Measurements from ENCODE around the gene MORC2.

MORC2 gene

GRCh38 chr22:30890686-30891442, 77.7 kb downstream of the MORC2 start:
- Histone ChIP-seq H3K36me3 (ENCODE audit: control insufficient read depth in 1 of 2, insufficient read depth in 2 of 2, low read length in 2 of 2) (peaks cover 4 to 23% of the 10 kb centered on the region in 2 donors), H3K9ac (ENCODE audit: low read depth in 1 of 2, low read length in 2 of 2) (no peak overlapping the region), H3K4me3 (ENCODE audit: low read depth in 1 of 2, low read length in 2 of 2) (no peak overlapping the region)

GRCh38 chr22:30889996-30890480, 78.5 kb downstream of the MORC2 start:
- Histone ChIP-seq H3K4me3 (ENCODE audit: low read depth in 1 of 2, low read length in 2 of 2) (no peak overlapping the region), H3K4me1 (ENCODE audit: control insufficient read depth in 1 of 2, insufficient read depth in 2 of 2, low read length in 2 of 2) (no peaks in the 10 kb centered on the region), H3K9me3 (ENCODE audit: control insufficient read depth in 1 of 2, low read length in 2 of 2) (no peaks in the 10 kb centered on the region), H3K36me3 (ENCODE audit: control insufficient read depth in 1 of 2, insufficient read depth in 2 of 2, low read length in 2 of 2) (peaks cover 4 to 23% of the 10 kb centered on the region in 2 donors), H3K9ac (ENCODE audit: low read depth in 1 of 2, low read length in 2 of 2) (no peak overlapping the region), H3K27me3 (ENCODE audit: control insufficient read depth in 1 of 2, insufficient read depth in 2 of 2, low read length in 2 of 2) (no peaks in the 10 kb centered on the region), H3K27ac (ENCODE audit: low read depth, low read length) (no peak overlapping the region)

More at GRCh38 chr22:30890686-30891442, 77.7 kb downstream of the MORC2 start:
- H3K27ac ChIP-seq (ENCODE audit: low read depth, low read length), result no peak overlapping the region
- no peaks in the 10 kb centered on the region for H3K9me3 ChIP-seq (ENCODE audit: control insufficient read depth in 1 of 2, low read length in 2 of 2)
- no peaks in the 10 kb centered on the region for H3K27me3 ChIP-seq (ENCODE audit: control insufficient read depth in 1 of 2, insufficient read depth in 2 of 2, low read length in 2 of 2)
- H3K4me1 ChIP-seq (ENCODE audit: control insufficient read depth in 1 of 2, insufficient read depth in 2 of 2, low read length in 2 of 2), result no peaks in the 10 kb centered on the region

GRCh38 chr22:30889268-30889995, 79.1 kb downstream of the MORC2 start:
- Histone ChIP-seq H3K4me1 (ENCODE audit: control insufficient read depth in 1 of 2, insufficient read depth in 2 of 2, low read length in 2 of 2) (no peaks in the 10 kb centered on the region), H3K27me3 (ENCODE audit: control insufficient read depth in 1 of 2, insufficient read depth in 2 of 2, low read length in 2 of 2) (no peaks in the 10 kb centered on the region), H3K4me3 (ENCODE audit: low read depth in 1 of 2, low read length in 2 of 2) (no peak overlapping the region), H3K9me3 (ENCODE audit: control insufficient read depth in 1 of 2, low read length in 2 of 2) (no peaks in the 10 kb centered on the region), H3K27ac (ENCODE audit: low read depth, low read length) (no peak overlapping the region), H3K36me3 (ENCODE audit: control insufficient read depth in 1 of 2, insufficient read depth in 2 of 2, low read length in 2 of 2) (peaks cover 4 to 23% of the 10 kb centered on the region in 2 donors), H3K9ac (ENCODE audit: low read depth in 1 of 2, low read length in 2 of 2) (no peak overlapping the region)

- Histone ChIP-seq H3K27me3 (ENCODE audit: control insufficient read depth in 1 of 2, insufficient read depth in 2 of 2, low read length in 2 of 2) (no peaks in the 10 kb centered on the region), H3K4me1 (ENCODE audit: control insufficient read depth in 1 of 2, insufficient read depth in 2 of 2, low read length in 2 of 2) (peaks cover 0 to 5% of the 10 kb centered on the region in 2 donors), H3K9me3 (ENCODE audit: control insufficient read depth in 1 of 2, low read length in 2 of 2) (no peaks in the 10 kb centered on the region), H3K4me3 (ENCODE audit: low read depth in 1 of 2, low read length in 2 of 2) (no peak overlapping the region), H3K9ac (ENCODE audit: low read depth in 1 of 2, low read length in 2 of 2) (no peak overlapping the region), H3K27ac (ENCODE audit: low read depth, low read length) (no peak overlapping the region), H3K36me3 (ENCODE audit: control insufficient read depth in 1 of 2, insufficient read depth in 2 of 2, low read length in 2 of 2) (peaks cover 4 to 17% of the 10 kb centered on the region in 2 donors)
Measured at GRCh38 chr22:30887861-30888260, 80.7 kb downstream of the MORC2 start.

- Histone ChIP-seq H3K9me3 (ENCODE audit: control insufficient read depth in 1 of 2, low read length in 2 of 2) (no peaks in the 10 kb centered on the region), H3K4me1 (ENCODE audit: control insufficient read depth in 1 of 2, insufficient read depth in 2 of 2, low read length in 2 of 2) (peaks cover 0 to 5% of the 10 kb centered on the region in 2 donors), H3K27ac (ENCODE audit: low read depth, low read length) (no peak overlapping the region), H3K36me3 (ENCODE audit: control insufficient read depth in 1 of 2, insufficient read depth in 2 of 2, low read length in 2 of 2) (peaks cover 4 to 17% of the 10 kb centered on the region in 2 donors), H3K4me3 (ENCODE audit: low read depth in 1 of 2, low read length in 2 of 2) (no peak overlapping the region), H3K9ac (ENCODE audit: low read depth in 1 of 2, low read length in 2 of 2) (no peak overlapping the region), H3K27me3 (ENCODE audit: control insufficient read depth in 1 of 2, insufficient read depth in 2 of 2, low read length in 2 of 2) (no peaks in the 10 kb centered on the region)
Measured at GRCh38 chr22:30887453-30887852, 81.1 kb downstream of the MORC2 start.

- Histone ChIP-seq H3K27ac (ENCODE audit: low read depth, low read length) (no peak overlapping the region), H3K36me3 (ENCODE audit: control insufficient read depth in 1 of 2, insufficient read depth in 2 of 2, low read length in 2 of 2) (peaks cover 4 to 6% of the 10 kb centered on the region in 2 donors), H3K9me3 (ENCODE audit: control insufficient read depth in 1 of 2, low read length in 2 of 2) (no peaks in the 10 kb centered on the region), H3K4me1 (ENCODE audit: control insufficient read depth in 1 of 2, insufficient read depth in 2 of 2, low read length in 2 of 2) (peaks cover 12 to 17% of the 10 kb centered on the region in 2 donors), H3K4me3 (ENCODE audit: low read depth in 1 of 2, low read length in 2 of 2) (no peak overlapping the region), H3K27me3 (ENCODE audit: control insufficient read depth in 1 of 2, insufficient read depth in 2 of 2, low read length in 2 of 2) (no peaks in the 10 kb centered on the region), H3K9ac (ENCODE audit: low read depth in 1 of 2, low read length in 2 of 2) (no peak overlapping the region)
Measured at GRCh38 chr22:30885591-30885990, 83.0 kb downstream of the MORC2 start.

- Histone ChIP-seq H3K4me3 (ENCODE audit: low read depth in 1 of 2, low read length in 2 of 2) (no peak overlapping the region), H3K36me3 (ENCODE audit: control insufficient read depth in 1 of 2, insufficient read depth in 2 of 2, low read length in 2 of 2) (peaks cover 3 to 4% of the 10 kb centered on the region in 2 donors), H3K9me3 (ENCODE audit: control insufficient read depth in 1 of 2, low read length in 2 of 2) (no peaks in the 10 kb centered on the region), H3K4me1 (ENCODE audit: control insufficient read depth in 1 of 2, insufficient read depth in 2 of 2, low read length in 2 of 2) (peaks cover 12 to 17% of the 10 kb centered on the region in 2 donors), H3K9ac (ENCODE audit: low read depth in 1 of 2, low read length in 2 of 2) (no peak overlapping the region), H3K27me3 (ENCODE audit: control insufficient read depth in 1 of 2, insufficient read depth in 2 of 2, low read length in 2 of 2) (no peaks in the 10 kb centered on the region), H3K27ac (ENCODE audit: low read depth, low read length) (no peak overlapping the region)
Measured at GRCh38 chr22:30885001-30885366, 83.6 kb downstream of the MORC2 start.

GRCh38 chr22:30884211-30885000, 84.2 kb downstream of the MORC2 start:
- no peaks in the 10 kb centered on the region for H3K9me3 ChIP-seq (ENCODE audit: control insufficient read depth in 1 of 2, low read length in 2 of 2)
- H3K36me3 ChIP-seq (ENCODE audit: control insufficient read depth in 1 of 2, insufficient read depth in 2 of 2, low read length in 2 of 2), result peaks cover 2 to 4% of the 10 kb centered on the region in 2 donors
- no peaks in the 10 kb centered on the region for H3K27me3 ChIP-seq (ENCODE audit: control insufficient read depth in 1 of 2, insufficient read depth in 2 of 2, low read length in 2 of 2)
- H3K4me3 ChIP-seq (ENCODE audit: low read depth in 1 of 2, low read length in 2 of 2), result no peak overlapping the region
- peaks cover 12 to 17% of the 10 kb centered on the region in 2 donors for H3K4me1 ChIP-seq (ENCODE audit: control insufficient read depth in 1 of 2, insufficient read depth in 2 of 2, low read length in 2 of 2)
- H3K27ac ChIP-seq (ENCODE audit: low read depth, low read length), result no peak overlapping the region
- no peak overlapping the region for H3K9ac ChIP-seq (ENCODE audit: low read depth in 1 of 2, low read length in 2 of 2)

- Histone ChIP-seq H3K36me3 (ENCODE audit: control insufficient read depth in 1 of 2, insufficient read depth in 2 of 2, low read length in 2 of 2) (peaks cover 2 to 4% of the 10 kb centered on the region in 2 donors), H3K27me3 (ENCODE audit: control insufficient read depth in 1 of 2, insufficient read depth in 2 of 2, low read length in 2 of 2) (no peaks in the 10 kb centered on the region), H3K4me1 (ENCODE audit: control insufficient read depth in 1 of 2, insufficient read depth in 2 of 2, low read length in 2 of 2) (peaks cover 12 to 17% of the 10 kb centered on the region in 2 donors), H3K4me3 (ENCODE audit: low read depth in 1 of 2, low read length in 2 of 2) (no peak overlapping the region), H3K9me3 (ENCODE audit: control insufficient read depth in 1 of 2, low read length in 2 of 2) (no peaks in the 10 kb centered on the region), H3K27ac (ENCODE audit: low read depth, low read length) (no peak overlapping the region), H3K9ac (ENCODE audit: low read depth in 1 of 2, low read length in 2 of 2) (no peak overlapping the region)
Measured at GRCh38 chr22:30883586-30884145, 84.9 kb downstream of the MORC2 start.

Data from duodenal mucosa (tissue), 2 donors.